HCT116 (cell line): Measurements from ENCODE around the gene SPACA6. TPM values are rescaled to one million over a fixed set of nuclear protein-coding genes. Genes with fewer than 3 reads are reported as not detected.
"Not testable (repeated sequence)": the region's sequence is repeated elsewhere in the genome, so short reads cannot be mapped to it uniquely, and the experiment has no call there.

ENCODE experiments used
- ATAC-seq: fragments of 200-7000 bp; cut with Tn5 transposase; 2 replicates; pipeline ENCODE4 v1.9.1; 2020; ENCODE audit warnings: mild to moderate bottlenecking, moderate library complexity
- Bru-seq: library from RNA; stranded (reverse); fragments of 400-500 nt; gene quantifications from one replicate; lab custom pipeline; 2021; lab: Mats Ljungman, UMichigan
- BruChase-seq, 2 experiments: library from RNA; stranded (reverse); fragments of 400-500 nt; gene quantifications; one replicate each; lab custom pipeline; 2021; lab: Mats Ljungman, UMichigan
- BruUV-seq: library from RNA; stranded (reverse); fragments of 400-500 nt; replicated peaks from 2 replicates; lab custom pipeline; 2021; lab: Mats Ljungman, UMichigan
- CTCF ChIA-PET: fragments of 300-600 bp; sonication (Branson Sonifier 250); formaldehyde crosslinking; loops from one replicate; lab custom pipeline; 2021; ENCODE audit warnings: antibody characterized with exemption; lab: Charles Lee
- POLR2A ChIA-PET: fragments of 300-600, 350-600 bp; sonication (Branson Sonifier 250); formaldehyde crosslinking; loops from one replicate; lab custom pipeline; 2021; ENCODE audit warnings: antibody characterized with exemption; lab: Charles Lee
- RAD21 ChIA-PET, 2 experiments: fragments of 300-600 bp; sonication (Branson Sonifier 250); formaldehyde crosslinking; loops; one replicate each; lab custom pipeline; 2023; ENCODE audit warnings: low total read pairs in 2 of 2; ENCODE audit not compliant: uncharacterized antibody in 2 of 2, unreplicated experiment in 2 of 2, low non-redundant PET in 1 of 2; lab: Charles Lee
- DNase-seq: peaks from one replicate; pipeline ENCODE4 v3.0.0-alpha.2; 2010; ENCODE audit warnings: low read depth, low spot score
- H2AFZ ChIP-seq: fragments of 200-600 bp; shearing (Covaris generic), sonication (generic); 2 replicates; pipeline ENCODE4 v1.6.1; 2017; ENCODE audit warnings: low read depth, mixed run types, mixed read lengths, antibody characterized with exemption, low read length; ENCODE audit not compliant: poor library complexity, severe bottlenecking
- H3K27ac ChIP-seq: 2 replicates; pipeline ENCODE4 v1.5.1; 2012; ENCODE audit warnings: low read depth, low read length
- H3K27me3 ChIP-seq: fragments of 200-600 bp; sonication (generic); 2 replicates; pipeline ENCODE4 v1.6.1; 2016; ENCODE audit warnings: mixed run types, low read length, mixed read lengths; ENCODE audit not compliant: insufficient read depth
- H3K36me3 ChIP-seq, 2 experiments: fragments of 200-500 bp in 1 of 2; fragments of 200-600 bp in 1 of 2; sonication (Bioruptor generic) in 1 of 2; sonication (generic) in 1 of 2; 2 replicates each; pipeline versions ENCODE4 v1.5.1 to v1.6.1; 2014 to 2016; ENCODE audit warnings: low read length in 2 of 2, inconsistent platforms in 1 of 2, mixed read lengths in 1 of 2, mixed run types in 1 of 2; ENCODE audit not compliant: insufficient read depth in 2 of 2, control insufficient read depth in 1 of 2
- H3K4me1 ChIP-seq, 2 experiments: fragments of 200-600 bp in 1 of 2; sonication (generic) in 1 of 2; 2 replicates each; pipeline versions ENCODE4 v1.5.1 to v1.6.1; 2012 to 2017; ENCODE audit warnings: low read length in 2 of 2, inconsistent platforms in 1 of 2, mild to moderate bottlenecking in 1 of 2, mixed read lengths in 1 of 2, mixed run types in 1 of 2, moderate library complexity in 1 of 2; ENCODE audit not compliant: insufficient read depth in 2 of 2, control insufficient read depth in 1 of 2
- H3K4me2 ChIP-seq: fragments of 200-600 bp; sonication (generic); 2 replicates; pipeline ENCODE4 v1.6.1; 2017; ENCODE audit warnings: mixed run types, low read length, mixed read lengths
- H3K4me3 ChIP-seq, 2 experiments: fragments of 200-600 bp in 1 of 2; sonication (generic) in 1 of 2; replicated peaks in 1 of 2; 2 replicates each; pipeline ENCODE4 v1.5.1; 2011 to 2016; ENCODE audit warnings: low read length in 2 of 2, control low read depth in 1 of 2, low read depth in 1 of 2, mild to moderate bottlenecking in 1 of 2, mixed read lengths in 1 of 2, mixed run types in 1 of 2
- H3K79me2 ChIP-seq: fragments of 200-600 bp; sonication (generic); 2 replicates; pipeline ENCODE4 v1.6.1; 2017; ENCODE audit warnings: mild to moderate bottlenecking, mixed run types, low read length, moderate library complexity, mixed read lengths; ENCODE audit not compliant: insufficient read depth
- H3K9ac ChIP-seq: fragments of 200-600 bp; sonication (generic); 2 replicates; pipeline ENCODE4 v1.6.1; 2016; ENCODE audit warnings: low read length, mixed read lengths
- H3K9me2 ChIP-seq: fragments of 200-600 bp; sonication (generic), shearing (Covaris generic); 2 replicates; pipeline ENCODE4 v1.6.1; 2017; ENCODE audit warnings: mixed run types, mild to moderate bottlenecking, moderate library complexity; ENCODE audit not compliant: insufficient read depth
- H3K9me3 ChIP-seq, 2 experiments: fragments of 200-500 bp in 1 of 2; fragments of 200-600 bp in 1 of 2; sonication (Bioruptor generic) in 1 of 2; sonication (generic) in 1 of 2; 2 replicates each; pipeline ENCODE4 v1.6.1; 2014 to 2017; ENCODE audit warnings: low read length in 2 of 2, mixed read lengths in 2 of 2, inconsistent platforms in 1 of 2, low read depth in 1 of 2, mild to moderate bottlenecking in 1 of 2, mixed run types in 1 of 2, moderate library complexity in 1 of 2; ENCODE audit not compliant: control insufficient read depth in 1 of 2, insufficient read depth in 1 of 2
- H4K20me1 ChIP-seq: fragments of 200-600 bp; sonication (generic), shearing (Covaris generic); 2 replicates; pipeline ENCODE4 v1.6.1; 2017; ENCODE audit warnings: mixed run types, mild to moderate bottlenecking, moderate library complexity; ENCODE audit not compliant: insufficient read depth
- CBX3 ChIP-seq: IDR thresholded peaks from 2 replicates; pipeline ENCODE4 v1.6.1; 2012; ENCODE audit warnings: low read depth
- CEBPB ChIP-seq: IDR thresholded peaks from 2 replicates; pipeline ENCODE4 v1.6.1; 2012; ENCODE audit warnings: low read depth
- CTCF ChIP-seq, 3 experiments: fragments of 200-600 bp in 1 of 3; sonication (generic) in 1 of 3; IDR thresholded peaks in 2 of 3; conservative IDR thresholded peaks in 1 of 3; 2 replicates each; pipeline ENCODE4 v1.5.1; 2012 to 2017; ENCODE audit warnings: low read depth in 2 of 3, low read length in 2 of 3, antibody characterized with exemption in 1 of 3, borderline replicate concordance in 1 of 3, control low read depth in 1 of 3, mild to moderate bottlenecking in 1 of 3, mixed read lengths in 1 of 3, mixed run types in 1 of 3, moderate library complexity in 1 of 3; ENCODE audit not compliant: insufficient read depth in 1 of 3
- EZH2 ChIP-seq: fragments of 200-600 bp; sonication (generic); IDR thresholded peaks from 2 replicates; pipeline ENCODE4 v1.6.1; 2017; ENCODE audit warnings: antibody characterized with exemption, mixed run types
- FOSL1 ChIP-seq: IDR thresholded peaks from 2 replicates; pipeline ENCODE4 v1.6.1; 2012; ENCODE audit warnings: low read depth
- MAX ChIP-seq: IDR thresholded peaks from 2 replicates; pipeline ENCODE4 v1.6.1; 2012
- RAD21 ChIP-seq: IDR thresholded peaks from 2 replicates; pipeline ENCODE4 v1.6.1; 2012; ENCODE audit warnings: low read depth, mild to moderate bottlenecking
- SP1 ChIP-seq: IDR thresholded peaks from 2 replicates; pipeline ENCODE4 v1.6.1; 2012; ENCODE audit warnings: low read depth
- YY1 ChIP-seq: IDR thresholded peaks from 2 replicates; pipeline ENCODE4 v1.6.1; 2011; ENCODE audit warnings: low read length, low read depth, moderate library complexity, mild to moderate bottlenecking; ENCODE audit not compliant: insufficient replicate concordance; ENCODE audit errors: extremely low read depth
- ZFX ChIP-seq: fragments of 450-650 bp; IDR thresholded peaks from 2 replicates; pipeline ENCODE4 v1.6.1; 2017
- intact Hi-C: fragments of 100-400 bp; cut with micrococcal nuclease; formaldehyde crosslinking; loops from 2 replicates; pipeline ENCODE4 v1.10.0; 2022
- long read RNA-seq: library from polyadenylated mRNA; unstranded; transcript quantifications from one replicate; pipeline ENCODE4 v2.0.0, GENCODE V29; 2021; ENCODE audit not compliant: unreplicated experiment
- polyA plus RNA-seq: library from polyadenylated mRNA; unstranded; fragments of >200 nt; gene quantifications from 2 replicates; pipeline ENCODE4 v1.2.1, GENCODE V29; 2012; ENCODE audit warnings: missing spikeins
- total RNA-seq: library from RNA; stranded (reverse); gene quantifications from one replicate; pipeline ENCODE4 v1.2.1, GENCODE V29; 2021; ENCODE audit not compliant: unreplicated experiment

The SPACA6 gene
- total RNA-seq (13.9 TPM), Bru-seq, nascent RNA (percentile 70 among the genes with signal in this experiment), BruChase-seq, experiment 1, labeled RNA remaining after a 6-hour chase (percentile 73 among the genes with signal in this experiment), BruChase-seq, experiment 2, labeled RNA remaining after a 2-hour chase (percentile 78 among the genes with signal in this experiment)
- polyA plus RNA-seq: 4.6 and 6.9 TPM in 2 replicates
- long read RNA-seq, partial matches to known transcripts: 5 of 10 reads
- long read RNA-seq, other reads (novel, unspliced or antisense): 5 of 10 reads

DNA sequence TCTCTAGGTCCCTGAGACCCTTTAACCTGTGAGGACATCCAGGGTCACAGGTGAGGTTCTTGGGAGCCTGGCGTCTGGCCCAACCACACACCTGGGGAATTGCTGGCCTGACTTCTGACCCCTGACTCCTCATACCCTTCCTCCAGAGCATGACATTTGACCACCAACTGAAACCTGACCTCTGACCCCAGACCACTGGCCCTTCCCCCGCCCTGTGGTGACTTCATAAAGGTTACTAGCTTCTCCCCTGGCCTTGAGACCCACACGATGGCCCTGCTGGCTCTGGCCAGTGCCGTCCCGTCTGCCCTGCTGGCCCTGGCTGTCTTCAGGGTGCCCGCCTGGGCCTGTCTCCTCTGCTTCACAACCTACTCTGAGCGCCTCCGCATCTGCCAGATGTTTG, at the start of gene SPACA6:
SPACA6 (plus strand) TSS at position 71 of the 400 bp plus-strand sequence; CDS start at position 268, 197 bp downstream.
- no TSS peak for BruUV-seq
- DNase-seq (no peak), ATAC-seq (no peak)
- ChIA-PET POLR2A (no interaction called here), RAD21 (interaction anchor here in 1 of 2 experiments (0.6 kb wide), 1 partner anchor 84 kb away, joined by 3 read pairs; no protein-coding TSS in a partner anchor)
- Histone ChIP-seq H3K27ac (peak within 1 kb of the TSS; percentile 37; the same call in 1 of the 2 replicates), H3K79me2 (peaks cover 47% of the 10 kb centered on the region), H2AFZ (no peak within 1 kb of the TSS), H3K9me3 (no peaks in the 10 kb centered on the region), H3K9me2 (no peaks in the 10 kb centered on the region)
- intact Hi-C loops: no loop called here
- TF ChIP-seq ZFX (no peak), CEBPB (no peak), CTCF (IDR thresholded peaks at IDR 0.05 in 2 of 3, conservative IDR thresholded peaks at IDR 0.05 in 1 of 3; ENCODE audit: borderline replicate concordance in 1 of 3, insufficient read depth in 1 of 3, low read depth in 2 of 3, low read length in 2 of 3) (no peak)
- TF ChIP-seq, all 23 proteins: peak for 0
- Histone ChIP-seq H3K4me3 (no peak within 1 kb of the TSS), H3K36me3 (peaks cover 9 to 10% of the 10 kb centered on the region in 2 experiments; a peak in 2 of 4 replicates), H3K9ac (no peak within 1 kb of the TSS), H3K4me2 (peak within 1 kb of the TSS; percentile 9; the same call in 1 of the 2 replicates), H3K4me1 (peaks cover 10 to 22% of the 10 kb centered on the region in 2 experiments; a peak in 3 of 4 replicates), H4K20me1 (no peaks in the 10 kb centered on the region), H3K27me3 (no peaks in the 10 kb centered on the region)
- CTCF ChIA-PET: no interaction called here

DNA sequence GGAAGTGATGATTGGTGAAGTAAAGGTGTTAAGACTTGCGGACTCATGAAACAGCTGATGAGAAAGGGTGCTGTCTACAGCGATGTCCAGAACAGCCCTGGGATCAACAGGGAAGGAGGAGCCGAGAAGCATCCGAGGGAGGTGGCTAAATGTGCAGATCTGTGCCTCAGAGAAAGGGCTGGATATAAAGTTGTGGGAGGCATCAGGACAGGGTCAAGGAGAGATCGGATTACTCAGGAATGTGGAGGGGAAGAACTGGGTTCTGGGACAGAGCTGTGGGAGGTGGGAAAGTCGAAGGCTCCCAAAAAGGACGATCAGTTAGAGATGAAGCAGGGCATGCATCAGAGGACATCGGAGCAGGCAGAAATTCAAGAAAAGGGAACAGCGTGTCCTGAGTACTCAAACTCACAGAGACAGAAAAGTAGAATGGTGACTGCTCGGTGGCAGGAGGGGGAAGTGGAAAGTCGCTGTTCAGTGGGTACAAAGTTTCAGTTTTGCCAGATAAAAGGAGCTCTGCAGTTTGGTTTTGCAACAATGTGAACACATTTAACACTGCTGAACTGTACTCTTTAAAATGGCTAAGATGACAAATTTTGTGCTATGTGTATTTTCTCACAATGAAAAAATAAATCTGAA, 48.4 kb upstream of the SPACA6 start:
- Histone ChIP-seq H3K9ac (no peak overlapping the region), H4K20me1 (no peaks in the 10 kb centered on the region), H2AFZ (no peak overlapping the region)
- CTCF ChIA-PET: interaction anchor here (1.3 to 3.8 kb wide), 2 partner anchors 12 to 16 kb away, joined by 7 to 21 read pairs; no protein-coding TSS in a partner anchor
- no peak for DNase-seq
- no TSS peak for BruUV-seq
- TF ChIP-seq EZH2: no peak
- no peak for TF ChIP-seq CBX3
- TF ChIP-seq MAX: no peak
- TF ChIP-seq YY1: no peak
- no peak for TF ChIP-seq FOSL1
- no peak for TF ChIP-seq RAD21
- no peak for TF ChIP-seq SP1
- TF ChIP-seq, all 23 proteins: peak for 0
- ChIA-PET RAD21 (no interaction called here), POLR2A (interaction anchor here (0.7 kb wide), 1 partner anchor 46 kb away, joined by 4 read pairs; no protein-coding TSS in a partner anchor)
- H3K4me2 ChIP-seq: no peak overlapping the region
- H3K79me2 ChIP-seq: no peaks in the 10 kb centered on the region
- no peaks in the 10 kb centered on the region for H3K4me1 ChIP-seq
- no peak for ATAC-seq
- no peaks in the 10 kb centered on the region for H3K36me3 ChIP-seq
- intact Hi-C loops: no loop called here
- H3K27ac ChIP-seq: no peak overlapping the region
- H3K4me3 ChIP-seq: no peak overlapping the region
- no peaks in the 10 kb centered on the region for H3K9me2 ChIP-seq
- H3K27me3 ChIP-seq: peaks cover 65% of the 10 kb centered on the region
- no peaks in the 10 kb centered on the region for H3K9me3 ChIP-seq

- H3K27ac ChIP-seq: not testable (repeated sequence)
- CTCF ChIA-PET: interaction anchor here (1.1 to 1.5 kb wide), 2 partner anchors 11 to 14 kb away, joined by 3 read pairs; no protein-coding TSS in a partner anchor
Observed at GRCh38 chr19:51646730-51647129, 46.4 kb upstream of the SPACA6 start, which contains the start of gene SIGLEC14. TSS of gene SIGLEC14 (minus strand) at chr19:51646825. CDS start at chr19:51646759, 66 bp downstream.

More at GRCh38 chr19:51646730-51647129, 46.4 kb upstream of the SPACA6 start, which contains the start of gene SIGLEC14:
- H3K4me3 ChIP-seq, RAD21 ChIA-PET, H3K9ac ChIP-seq, BruUV-seq, H3K9me3 ChIP-seq, H2AFZ ChIP-seq, H3K4me1 ChIP-seq, intact Hi-C loops, DNase-seq, H3K36me3 ChIP-seq, ATAC-seq, H4K20me1 ChIP-seq, H3K4me2 ChIP-seq, H3K79me2 ChIP-seq, H3K9me2 ChIP-seq, POLR2A ChIA-PET: not testable (repeated sequence)
- peaks cover 47% of the 10 kb centered on the region for H3K27me3 ChIP-seq
